Stomach (tissue), 4 donors: Measurements from ENCODE around the gene HPD.

Experiments used
- CTCF ChIP-seq, 7 experiments: fragments of 450-650 bp in 4 of 7; fragments of 200-600 bp in 3 of 7; sonication (generic) in 3 of 7; IDR thresholded peaks; one replicate each; pipeline ENCODE4 v1.5.1; 2016 to 2019; ENCODE audit warnings: antibody characterized with exemption in 7 of 7, control low read depth in 2 of 7, mild to moderate bottlenecking in 1 of 7
- POLR2A ChIP-seq, 4 donors: fragments of 450-650 bp; IDR thresholded peaks; one replicate each; pipeline ENCODE4 v1.6.1; 2016; ENCODE audit warnings: antibody characterized with exemption in 4 of 4, control low read depth in 2 of 4, mild to moderate bottlenecking in 1 of 4, moderate library complexity in 1 of 4

GRCh38 chr12:121808623-121809022 lies 50.0 kb downstream of the HPD start:
- TF ChIP-seq CTCF (IDR thresholded peaks at IDR 0.05) (no peak), POLR2A (IDR thresholded peaks at IDR 0.05) (no peak)
